NCI-H128 (cell line): ENCODE measurements around the gene APOC3.
A peak's percentile ranks its signal among the peaks of the same experiment; 100 is the strongest.

Source experiments
- DNase-seq: peaks from one replicate; lab custom pipeline; 2025; ENCODE audit not compliant: unreplicated experiment; lab: John Stamatoyannopoulos, UW

APOC3 gene

GRCh38 chr11:116829525-116830183 lies at the start of gene APOC3:
APOC3 (plus strand) TSS chr11:116829907; CDS start chr11:116830583, 676 bp downstream.
- no peak for DNase-seq

GRCh38 chr11:116782728-116783127 lies 47.0 kb upstream of the APOC3 start:
- DNase-seq = no peak

- DNase-seq = no peak
These were observed 43.4 kb upstream of the APOC3 start for GRCh38 chr11:116786326-116786725.

GRCh38 chr11:116786966-116787365 lies 42.7 kb upstream of the APOC3 start:
- DNase-seq = no peak

- DNase-seq = no peak
These were observed 42.3 kb upstream of the APOC3 start for GRCh38 chr11:116787436-116787785.

GRCh38 chr11:116787786-116788486 lies 41.8 kb upstream of the APOC3 start, which contains the start of gene ZPR1:
ZPR1 (minus strand) TSS chr11:116788023; CDS start chr11:116787990, 33 bp downstream.
- DNase-seq = peak; percentile 3

GRCh38 chr11:116788534-116788933 lies 41.2 kb upstream of the APOC3 start:
- no peak for DNase-seq

- no peak for DNase-seq
These were observed 40.7 kb upstream of the APOC3 start for GRCh38 chr11:116788975-116789374.

GRCh38 chr11:116790167-116791001 lies 39.3 kb upstream of the APOC3 start:
- no peak for DNase-seq

- DNase-seq = peak; percentile 33
These were observed 38.5 kb upstream of the APOC3 start for GRCh38 chr11:116791002-116791812.

- DNase-seq = no peak
These were observed 37.9 kb upstream of the APOC3 start, which contains the start of gene APOA5 for GRCh38 chr11:116791813-116792143. APOA5 (minus strand) TSS chr11:116791879; CDS start chr11:116791860, 19 bp downstream.

- DNase-seq = no peak
These were observed 37.4 kb upstream of the APOC3 start for GRCh38 chr11:116792144-116792868.

GRCh38 chr11:116792869-116793771 lies 36.6 kb upstream of the APOC3 start:
- DNase-seq = no peak

- no peak for DNase-seq
These were observed 36.0 kb upstream of the APOC3 start for GRCh38 chr11:116793772-116794097.

GRCh38 chr11:116794851-116795250 lies 34.9 kb upstream of the APOC3 start:
- no peak for DNase-seq

GRCh38 chr11:116796548-116796947 lies 33.2 kb upstream of the APOC3 start:
- DNase-seq = no peak

GRCh38 chr11:116797816-116798215 lies 31.9 kb upstream of the APOC3 start:
- no peak for DNase-seq

GRCh38 chr11:116798368-116798767 lies 31.3 kb upstream of the APOC3 start:
- DNase-seq = no peak

GRCh38 chr11:116800610-116801009 lies 29.1 kb upstream of the APOC3 start:
- DNase-seq = no peak
